NCI-H1417 (cell line): Measurements from ENCODE around the gene GPR179.

Experiments used
- DNase-seq, 3 experiments: peaks; one replicate each; lab custom pipeline; 2025; lab: John Stamatoyannopoulos, UW

Gene GPR179

DNA sequence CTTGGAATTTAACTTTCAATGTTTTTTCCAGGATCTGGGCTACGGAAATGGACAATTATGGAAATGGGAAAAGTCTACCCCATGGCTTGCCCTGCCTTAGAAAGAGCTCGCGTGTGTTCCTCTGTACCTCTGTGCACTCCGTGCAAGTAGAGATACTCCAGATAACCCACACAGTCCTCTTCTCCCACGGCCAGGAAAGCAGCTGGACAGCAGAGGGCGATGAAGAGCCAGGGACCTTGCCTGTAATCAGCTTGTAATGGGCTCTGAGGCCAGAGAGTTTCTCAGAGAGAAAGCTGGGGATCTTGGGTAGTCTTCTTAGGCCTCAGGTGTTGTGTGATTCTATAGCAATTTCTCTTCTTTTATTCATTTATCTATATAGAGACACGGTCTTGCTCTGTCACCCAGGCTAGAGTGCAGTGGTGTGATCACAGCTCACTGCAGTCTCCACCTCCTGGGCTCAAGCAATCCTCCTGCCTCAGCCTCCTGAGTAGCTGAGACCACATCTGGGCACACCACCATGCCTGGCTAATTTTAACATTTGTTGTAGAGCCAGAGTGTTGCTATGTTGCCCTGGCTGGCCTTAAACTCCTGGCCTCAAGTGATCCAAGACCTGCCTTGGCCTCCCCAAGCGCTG lies 5.5 kb upstream of the GPR179 start:
- DNase-seq, result peak; percentile 77 to 90 (median 81)

- no peak for DNase-seq
Measured at GRCh38 chr17:38345743-38346142, 2.0 kb upstream of the GPR179 start.

DNA sequence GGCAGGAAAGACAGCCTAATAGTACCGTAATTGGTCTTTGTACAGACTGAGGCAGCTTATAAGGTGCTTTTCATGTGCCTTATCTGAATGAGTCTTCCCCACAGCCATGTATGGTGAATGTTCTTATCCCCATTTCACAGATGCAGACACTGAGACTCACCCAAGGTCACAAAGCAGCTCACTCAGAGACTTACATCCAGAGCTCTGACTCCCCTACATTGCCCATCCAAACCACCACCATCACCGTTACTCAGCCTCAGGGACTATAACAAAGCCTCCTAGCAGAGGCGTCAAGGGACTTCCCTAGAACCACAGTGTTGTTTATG lies 627 bp upstream of the GPR179 start:
- no peak for DNase-seq

DNA sequence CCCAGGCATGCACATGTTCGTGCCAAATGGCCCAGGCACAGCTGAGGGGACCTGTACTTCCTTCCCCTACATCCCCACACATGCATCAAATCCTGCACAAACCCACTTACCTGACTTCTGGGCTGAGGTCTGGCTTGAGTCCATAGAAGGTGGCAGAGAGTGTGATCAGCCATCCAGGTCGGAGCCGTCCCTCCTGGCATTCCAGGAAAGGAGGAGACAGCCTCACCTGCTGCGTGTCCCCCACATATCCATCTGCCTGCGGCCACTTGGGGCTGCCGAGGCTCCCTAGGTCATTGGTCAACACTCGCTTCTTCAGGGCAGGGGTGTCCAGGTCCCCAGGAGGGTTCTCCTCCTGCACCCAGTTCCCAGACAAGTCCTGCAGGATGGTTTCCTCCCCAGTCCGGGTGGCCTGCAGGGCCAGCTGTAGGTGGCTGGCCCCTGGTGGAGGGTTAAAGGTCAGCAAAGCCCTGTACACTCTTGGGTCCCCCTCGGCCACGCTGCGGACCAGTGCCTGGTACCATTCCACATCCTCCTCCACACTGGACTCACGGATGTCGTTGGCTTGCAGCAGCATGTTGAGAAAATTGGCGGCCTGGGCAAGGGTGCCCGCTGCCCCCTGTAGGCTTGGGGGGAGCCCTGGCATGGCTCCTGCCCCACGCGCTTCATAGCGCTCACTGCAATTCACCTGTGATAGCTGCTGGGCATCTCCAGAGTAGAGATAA lies 709 bp downstream of the GPR179 start:
- DNase-seq, result no peak

DNA sequence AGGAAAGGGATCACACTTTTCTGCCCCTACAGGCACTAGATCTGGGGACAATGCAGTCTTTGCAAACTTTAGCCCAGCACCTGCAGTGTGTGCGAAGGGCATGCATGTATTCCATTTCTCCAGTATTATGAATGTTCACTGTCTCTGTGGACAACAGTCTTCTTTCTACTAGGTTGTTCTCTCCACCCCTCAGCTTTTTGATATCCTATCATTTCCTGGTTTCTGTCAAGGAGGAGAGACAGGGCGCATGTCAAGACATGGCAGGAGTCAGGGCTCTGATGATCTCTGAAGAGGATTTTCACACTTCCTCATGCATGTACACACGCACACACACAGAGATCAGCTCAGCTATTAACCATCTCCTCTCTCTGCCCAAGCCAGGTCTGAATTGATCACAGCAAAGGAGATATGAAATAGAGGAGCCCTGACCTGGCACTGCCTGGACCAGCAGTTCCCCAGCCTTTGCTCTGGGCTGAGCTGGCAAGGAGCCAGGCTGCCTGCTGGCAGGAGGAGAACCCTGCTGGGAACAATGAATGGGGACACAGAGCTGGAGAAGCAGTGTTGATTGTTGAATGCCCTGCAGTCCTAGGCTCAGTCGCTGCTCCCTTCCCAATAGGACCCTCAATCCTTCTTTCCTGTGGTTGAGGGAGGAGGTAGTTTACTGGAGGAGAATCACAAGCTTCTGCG lies 2.6 kb downstream of the GPR179 start:
- peak; percentile 82 to 96 (median 90) for DNase-seq

- DNase-seq, result no peak
Measured at GRCh38 chr17:38339891-38340290, 3.9 kb downstream of the GPR179 start.

DNA sequence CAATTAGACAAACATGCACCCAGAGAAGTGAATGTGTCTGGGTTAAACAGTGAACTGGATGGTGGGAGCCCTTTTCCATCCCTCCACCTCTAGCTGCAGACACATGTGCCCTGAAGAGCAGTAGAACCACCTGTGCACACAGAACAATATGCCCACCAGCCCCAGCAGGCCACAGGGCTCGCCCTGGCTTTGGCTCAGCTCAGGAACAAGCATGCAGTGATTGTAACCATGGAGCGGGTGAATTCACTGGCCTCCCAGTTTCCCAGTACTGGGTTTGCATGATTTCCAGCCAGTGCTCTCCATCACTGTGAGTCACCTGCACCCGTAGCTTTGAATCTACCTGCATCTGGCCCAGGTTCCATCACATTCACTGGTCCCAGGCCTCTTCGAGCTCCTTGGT lies 5.2 kb downstream of the GPR179 start:
- DNase-seq, result no peak

DNA sequence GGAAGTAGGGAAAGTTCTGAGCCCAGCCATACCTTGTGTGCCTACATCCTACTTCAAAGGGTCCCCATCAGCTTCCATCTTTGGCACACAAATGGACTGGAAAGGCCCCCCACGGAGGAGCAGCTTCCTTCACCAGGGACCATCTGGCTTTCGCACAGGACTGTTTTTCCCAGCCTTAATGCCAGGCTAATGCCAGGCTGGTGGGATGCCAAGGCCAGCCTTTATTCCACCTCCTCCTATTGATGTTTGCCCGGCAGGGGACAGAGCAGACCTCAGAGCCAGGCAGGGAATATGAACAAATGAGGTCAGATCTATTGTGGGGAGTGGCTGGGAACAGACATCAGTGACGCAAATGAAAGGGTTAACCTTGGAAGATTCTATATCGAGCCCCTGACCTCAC lies 5.7 kb downstream of the GPR179 start:
- DNase-seq, result no peak

DNA sequence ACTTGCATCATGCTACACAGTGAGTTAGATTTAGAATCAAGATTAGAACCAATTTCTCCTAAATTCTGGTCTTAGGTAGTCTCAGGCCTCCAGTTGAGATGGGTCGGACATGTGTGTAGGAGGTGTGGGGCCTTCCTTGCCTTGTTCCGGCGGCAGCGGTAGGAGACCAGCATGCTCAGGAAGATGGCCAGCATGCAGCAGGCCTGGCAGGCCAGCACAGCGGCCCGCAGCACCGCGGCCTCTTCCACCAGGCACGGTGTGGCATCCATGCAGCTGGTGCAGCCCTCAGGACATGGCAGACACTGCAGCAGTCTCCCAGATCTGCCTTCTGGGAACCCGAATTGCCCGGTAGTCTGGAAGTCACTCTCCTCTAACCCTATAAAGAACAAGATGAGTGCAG lies 6.9 kb downstream of the GPR179 start:
- DNase-seq, result no peak

DNA sequence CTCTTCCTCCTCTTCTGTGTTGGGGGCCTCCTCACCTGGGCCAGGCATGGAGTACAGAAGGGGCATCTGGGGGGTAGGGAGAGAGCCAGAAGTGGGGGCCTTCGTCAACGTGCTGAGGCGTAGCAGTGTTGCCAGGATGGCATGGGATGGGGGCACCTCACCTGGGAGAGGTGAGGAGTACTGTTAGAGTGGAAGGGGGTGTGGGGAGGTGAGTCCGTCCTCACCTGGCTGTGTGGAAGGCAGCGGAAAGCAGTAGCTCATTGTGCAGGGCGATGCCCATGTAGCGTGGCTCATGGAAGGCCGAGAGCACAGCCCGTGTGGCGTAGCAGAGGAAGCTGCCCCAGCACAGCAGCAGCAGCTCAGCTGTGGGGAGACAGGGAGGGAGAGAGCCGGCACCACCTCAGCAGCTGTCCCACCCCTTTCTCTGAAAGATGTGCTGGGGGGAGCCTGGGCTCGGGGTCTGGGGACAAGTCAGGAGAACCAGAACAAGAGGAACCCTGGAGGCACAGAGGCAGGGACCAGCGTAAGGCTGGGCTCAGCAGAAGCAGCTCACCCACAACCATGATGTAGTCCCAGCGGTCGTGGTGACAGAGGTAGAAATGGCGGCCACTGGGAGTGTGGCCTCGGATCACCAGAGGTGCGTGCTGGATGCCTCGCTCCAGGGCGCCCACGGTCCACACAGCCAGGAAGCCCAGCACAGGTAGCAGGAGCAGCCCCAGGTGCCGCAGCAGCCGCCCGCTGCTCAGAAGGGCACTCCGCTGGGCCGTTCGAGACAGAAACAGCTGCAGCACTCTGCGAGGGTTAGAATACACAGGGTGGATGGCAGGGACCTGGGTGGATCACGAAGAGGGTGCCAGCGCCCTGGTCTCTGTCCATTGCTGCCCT lies 9.0 kb downstream of the GPR179 start:
- DNase-seq, result no peak

GRCh38 chr17:38333635-38334295 lies 10.0 kb downstream of the GPR179 start:
- peak in 2 of 3 experiments; percentile 17 to 54 for DNase-seq

DNA sequence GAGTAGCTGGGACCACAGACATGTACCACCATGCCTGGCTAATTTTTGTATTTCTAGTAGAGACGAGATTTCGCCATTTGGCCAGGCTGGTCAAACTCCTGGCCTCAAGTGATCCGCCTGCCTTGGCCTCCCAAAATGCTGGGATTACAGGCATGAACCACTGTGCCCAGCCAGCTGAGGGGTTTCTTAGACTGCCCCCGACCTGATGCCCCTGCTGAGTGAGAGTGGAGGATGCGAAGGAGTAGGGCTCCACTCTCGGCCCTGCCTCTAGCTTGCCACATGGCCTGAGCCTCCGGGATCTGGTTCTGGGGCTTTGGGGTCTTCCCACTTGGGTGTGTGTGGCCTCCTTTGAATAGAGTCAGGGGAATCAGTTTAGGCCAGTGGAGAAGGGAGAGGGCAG lies 11.0 kb downstream of the GPR179 start:
- DNase-seq, result no peak

DNA sequence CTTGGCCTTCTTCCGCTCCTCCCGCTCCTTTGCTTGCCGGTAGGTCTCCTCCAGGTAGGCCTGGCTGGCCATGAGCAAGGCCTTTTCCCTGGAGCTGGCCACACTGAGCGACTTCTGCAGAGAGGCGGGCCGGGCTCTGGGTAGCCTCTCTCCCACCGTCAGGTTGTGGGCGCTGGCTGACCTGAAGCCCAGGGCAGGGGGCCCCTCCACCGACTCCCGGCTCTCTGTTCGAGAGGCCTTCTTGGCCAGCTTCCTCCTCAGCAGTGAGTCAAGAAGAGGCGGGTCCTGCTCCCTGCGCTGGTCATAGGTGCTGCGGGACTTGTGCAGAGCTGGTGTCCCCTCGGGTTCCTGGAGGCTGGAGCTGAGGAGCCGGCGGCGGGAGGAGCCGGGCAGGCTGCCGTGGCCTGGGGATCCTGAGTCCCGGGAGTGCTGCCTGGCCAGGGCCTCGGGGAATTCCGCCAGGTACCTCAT lies 12.8 kb downstream of the GPR179 start:
- no peak for DNase-seq

DNA sequence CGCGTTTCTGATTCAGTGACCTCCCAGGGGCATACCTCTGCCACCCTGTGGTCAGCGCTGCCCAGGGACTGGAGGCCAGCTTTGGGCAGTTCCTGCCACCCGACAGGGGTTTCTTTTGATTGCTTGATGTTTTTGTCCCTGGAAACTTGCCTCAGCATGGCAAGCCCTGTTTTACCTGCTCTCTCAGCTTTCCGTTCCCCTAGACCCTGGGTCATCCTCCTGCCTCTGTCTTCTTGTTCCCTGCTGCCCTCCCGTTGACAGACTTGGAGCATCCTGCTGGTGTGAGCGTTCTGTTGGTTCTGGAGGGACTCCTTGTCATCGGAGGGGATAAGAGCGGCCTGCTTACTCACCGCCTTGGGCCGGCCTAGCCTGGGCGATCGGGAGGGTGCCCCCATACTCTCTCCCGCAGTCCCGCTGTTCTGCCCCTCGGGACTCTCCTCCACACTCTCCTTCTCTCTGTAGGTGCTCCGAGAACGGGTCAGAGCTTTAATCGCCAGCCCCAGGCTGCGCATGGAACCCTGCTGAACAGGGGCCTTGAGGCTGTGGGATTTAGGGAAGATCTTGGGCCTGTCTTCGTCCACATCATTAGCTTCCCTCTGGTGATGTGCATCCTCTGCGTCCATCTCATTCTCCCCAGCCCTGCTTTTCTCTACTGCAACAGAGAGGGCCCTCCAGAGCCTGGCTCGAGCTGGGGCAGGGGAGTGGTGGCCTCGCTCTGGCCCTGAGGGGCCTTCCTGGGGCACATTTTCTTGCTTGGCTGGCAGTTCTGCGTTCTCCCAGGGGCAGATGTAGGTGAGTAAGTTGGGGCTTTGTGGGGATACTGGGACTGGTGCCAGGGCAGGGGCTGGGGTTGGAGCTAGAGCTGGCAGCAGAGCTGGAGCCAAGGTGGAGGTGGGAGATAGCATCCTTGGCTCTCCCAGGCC lies 13.7 kb downstream of the GPR179 start:
- DNase-seq, result no peak

DNA sequence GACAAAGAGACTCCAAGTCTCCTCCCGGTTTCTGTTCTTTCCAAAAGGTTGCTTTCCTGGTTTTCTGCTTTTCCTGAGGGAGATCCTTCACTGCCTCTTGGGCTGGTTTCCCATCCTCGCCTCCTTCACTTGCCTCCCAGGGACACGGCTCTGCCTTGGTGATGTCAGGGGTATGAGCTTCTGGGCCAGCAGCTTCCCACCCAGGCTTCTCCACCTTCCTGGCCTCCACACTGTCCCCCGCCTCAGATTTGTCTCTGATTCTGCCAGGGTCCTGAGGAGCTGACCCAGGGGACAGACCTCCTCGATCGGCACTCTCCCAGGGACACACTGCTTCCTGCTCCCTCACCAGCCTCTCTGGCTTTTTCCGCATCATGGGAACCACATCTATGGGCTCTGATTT lies 14.5 kb downstream of the GPR179 start:
- no peak for DNase-seq

GRCh38 chr17:38328620-38329019 lies 15.1 kb downstream of the GPR179 start:
- DNase-seq, result peak in 1 of 3 experiments; percentile 25

- no peak for DNase-seq
Measured at GRCh38 chr17:38327936-38328335, 15.8 kb downstream of the GPR179 start.

DNA sequence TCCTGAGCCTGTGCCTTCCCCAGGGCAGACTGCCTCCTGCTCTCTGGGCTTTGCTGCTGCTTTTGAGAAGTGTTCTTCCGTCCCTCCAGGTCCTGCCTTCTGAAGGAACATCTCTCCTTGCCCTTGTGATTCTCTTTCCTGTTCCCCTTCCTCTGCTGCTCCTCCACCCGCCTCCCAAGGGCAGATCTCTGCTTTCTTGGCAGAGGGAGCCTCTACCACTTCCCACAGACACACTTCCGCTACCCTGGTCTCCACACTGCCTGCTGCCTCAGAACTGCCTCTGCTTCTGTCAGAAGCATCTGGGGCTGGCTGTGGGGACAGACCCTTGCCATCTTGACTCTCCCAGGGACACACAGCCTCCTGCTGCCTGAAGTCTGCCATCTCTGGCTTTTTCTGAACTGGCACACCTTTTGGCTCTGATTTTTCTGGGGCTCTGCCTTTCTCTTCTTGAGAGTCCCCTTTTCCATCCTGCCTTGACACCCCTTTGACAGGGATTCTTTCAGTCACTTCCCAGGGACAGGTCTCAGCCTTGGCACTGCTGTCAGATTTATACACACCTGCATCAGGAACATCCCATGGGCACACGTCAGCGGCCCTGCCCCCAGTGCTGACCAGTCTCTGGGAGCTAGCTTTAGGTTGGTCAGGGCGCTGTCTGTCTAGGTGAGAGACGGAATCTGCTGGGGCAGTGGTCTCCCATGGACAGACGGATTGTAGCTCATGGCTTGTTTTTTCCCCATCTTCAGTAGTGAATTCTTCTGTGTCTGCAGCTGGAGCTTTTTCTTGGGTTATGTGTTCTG lies 16.6 kb downstream of the GPR179 start:
- DNase-seq, result no peak

DNA sequence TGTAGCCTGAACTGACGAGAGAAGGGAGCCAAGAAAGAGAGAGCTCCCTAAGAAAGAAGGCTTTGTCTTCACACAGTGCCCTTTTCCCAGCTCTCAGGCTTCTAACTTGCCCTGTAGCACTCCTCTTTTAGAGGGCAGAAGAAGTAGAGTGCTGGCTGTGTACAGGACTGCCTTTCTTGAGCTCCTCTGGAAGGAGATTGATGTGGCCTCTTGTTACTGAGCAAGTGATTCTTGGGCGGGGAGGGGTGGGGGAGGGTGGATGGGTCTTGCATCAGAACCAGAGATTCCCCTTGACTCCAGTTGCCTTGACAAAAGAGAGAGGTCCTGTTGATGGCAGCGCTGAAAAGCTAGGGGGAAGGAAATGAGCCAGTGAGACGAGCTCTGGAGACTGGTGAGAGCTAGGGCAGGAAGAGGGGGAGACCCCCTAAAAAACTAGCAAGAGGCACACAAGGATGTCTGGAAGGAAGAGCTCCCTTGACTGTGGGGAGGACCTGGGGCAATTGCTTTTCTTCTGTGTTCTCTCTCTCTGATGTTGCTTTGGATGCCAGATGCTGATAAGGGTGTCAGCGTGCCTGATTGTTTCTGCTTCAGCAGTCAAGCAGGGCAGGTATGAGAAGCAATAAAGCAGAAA lies 18.4 kb downstream of the GPR179 start:
- no peak for DNase-seq
